NCI-H2107 (cell line): ENCODE data around the gene PACRG.

Experiments
- DNase-seq: peaks from one replicate; lab custom pipeline; 2025; lab: John Stamatoyannopoulos, UW

Gene PACRG

GRCh38 chr6:163243692-163244589 lies 516.2 kb downstream of the PACRG start:
- no peak for DNase-seq

GRCh38 chr6:163248051-163248450 lies 520.3 kb downstream of the PACRG start:
- DNase-seq = no peak

GRCh38 chr6:163249651-163250101 lies 521.9 kb downstream of the PACRG start:
- no peak for DNase-seq

- DNase-seq = no peak
Measured at GRCh38 chr6:163250116-163250515, 522.3 kb downstream of the PACRG start.

GRCh38 chr6:163252061-163252591 lies 524.4 kb downstream of the PACRG start:
- no peak for DNase-seq

- DNase-seq = no peak
Measured at GRCh38 chr6:163253556-163254213, 525.9 kb downstream of the PACRG start.

GRCh38 chr6:163254341-163254835 lies 526.6 kb downstream of the PACRG start:
- DNase-seq = no peak

GRCh38 chr6:163255265-163255664 lies 527.5 kb downstream of the PACRG start:
- DNase-seq = no peak

GRCh38 chr6:163259689-163260088 lies 531.9 kb downstream of the PACRG start:
- no peak for DNase-seq

- no peak for DNase-seq
Measured at GRCh38 chr6:163260111-163260895, 532.5 kb downstream of the PACRG start.

GRCh38 chr6:163260911-163261310 lies 533.1 kb downstream of the PACRG start:
- DNase-seq = no peak

- DNase-seq = no peak
Measured at GRCh38 chr6:163261361-163261760, 533.6 kb downstream of the PACRG start.

- DNase-seq = no peak
Measured at GRCh38 chr6:163262080-163262479, 534.3 kb downstream of the PACRG start.

GRCh38 chr6:163263196-163263595 lies 535.4 kb downstream of the PACRG start:
- no peak for DNase-seq

GRCh38 chr6:163263998-163264661 lies 536.4 kb downstream of the PACRG start:
- DNase-seq = no peak

- no peak for DNase-seq
Measured at GRCh38 chr6:163264662-163265035, 536.9 kb downstream of the PACRG start.

- DNase-seq = no peak
Measured at GRCh38 chr6:163281634-163282033, 553.9 kb downstream of the PACRG start.

GRCh38 chr6:163282672-163283071 lies 554.9 kb downstream of the PACRG start:
- no peak for DNase-seq

- no peak for DNase-seq
Measured at GRCh38 chr6:163284151-163284550, 556.4 kb downstream of the PACRG start.

- no peak for DNase-seq
Measured at GRCh38 chr6:163285691-163286090, 557.9 kb downstream of the PACRG start.

GRCh38 chr6:163287626-163288025 lies 559.9 kb downstream of the PACRG start:
- DNase-seq = no peak
